Smooth muscle cell (in vitro differentiated cells): ENCODE data around the gene HSPB6. TPM values are rescaled to one million over a fixed set of nuclear protein-coding genes. Genes with fewer than 3 reads are reported as not detected.

Experiments used
- DNase-seq: peaks from one replicate; lab custom pipeline; 2025; ENCODE audit not compliant: unreplicated experiment; lab: John Stamatoyannopoulos, UW
- H2AFZ ChIP-seq: fragments of 200-600 bp; sonication (generic); 2 replicates; pipeline ENCODE4 v1.6.0; 2016; ENCODE audit warnings: antibody characterized with exemption, low read depth, mild to moderate bottlenecking
- H3F3A ChIP-seq: fragments of 200-600 bp; sonication (generic); 2 replicates; pipeline ENCODE4 v1.6.0; 2017; ENCODE audit warnings: antibody characterized with exemption, low read depth
- H3K27ac ChIP-seq: fragments of 200-600 bp; sonication (generic); 2 replicates; pipeline ENCODE4 v1.5.1; 2016; ENCODE audit warnings: low read depth, mild to moderate bottlenecking
- H3K27me3 ChIP-seq: fragments of 200-600 bp; sonication (generic); 2 replicates; pipeline ENCODE4 v1.6.1; 2016; ENCODE audit warnings: low read depth, mild to moderate bottlenecking
- H3K36me3 ChIP-seq: fragments of 200-600 bp; sonication (generic); 2 replicates; pipeline ENCODE4 v1.5.1; 2016; ENCODE audit warnings: low read depth
- H3K4me1 ChIP-seq: fragments of 200-600 bp; sonication (generic); 2 replicates; pipeline ENCODE4 v1.5.1; 2016; ENCODE audit warnings: low read depth
- H3K4me2 ChIP-seq: fragments of 200-600 bp; sonication (generic); 2 replicates; pipeline ENCODE4 v1.6.0; 2016; ENCODE audit warnings: mild to moderate bottlenecking
- H3K4me3 ChIP-seq: fragments of 200-600 bp; sonication (generic); 2 replicates; pipeline ENCODE4 v1.5.1; 2016; ENCODE audit warnings: mild to moderate bottlenecking
- H3K79me2 ChIP-seq: fragments of 200-600 bp; sonication (generic); 2 replicates; pipeline ENCODE4 v1.6.0; 2016; ENCODE audit warnings: low read depth, mild to moderate bottlenecking
- H3K9ac ChIP-seq: fragments of 200-600 bp; sonication (generic); 2 replicates; pipeline ENCODE4 v1.6.0; 2016; ENCODE audit warnings: low read depth
- H3K9me3 ChIP-seq: fragments of 200-600 bp; sonication (generic); replicated peaks from 2 replicates; pipeline ENCODE4 v1.5.1; 2016; ENCODE audit warnings: low read depth
- H4K20me1 ChIP-seq: fragments of 200-600 bp; sonication (generic); 2 replicates; pipeline ENCODE4 v1.6.0; 2016; ENCODE audit warnings: low read depth
- CTCF ChIP-seq: fragments of 200-600 bp; sonication (generic); IDR thresholded peaks from 2 replicates; pipeline ENCODE4 v1.5.1; 2017; ENCODE audit warnings: borderline replicate concordance, mild to moderate bottlenecking, antibody characterized with exemption; ENCODE audit not compliant: insufficient read depth, poor library complexity, severe bottlenecking
- WGBS: methylation state at CpG from one replicate; pipeline ENCODE4 v1.1.7; 2016; ENCODE audit warnings: low lambda C conversion rate; 5-methylcytosine and 5-hydroxymethylcytosine counted together
- polyA plus RNA-seq: library from polyadenylated mRNA; unstranded; fragments of >200 nt; fragmentation: Nextera tagmentation; extraction: Ambion mirVana; gene quantifications from 2 replicates; pipeline ENCODE4 v1.2.1, GENCODE V29; 2016
- total RNA-seq: library from RNA; depleted of rRNA; stranded (reverse); fragments of >200 nt; gene quantifications from 2 replicates; pipeline ENCODE4 v1.2.3, GENCODE V29; 2014

Gene HSPB6
- total and polyA plus RNA-seq, 2 experiments from 2014 or later, result 19.1 to 254 TPM

DNA sequence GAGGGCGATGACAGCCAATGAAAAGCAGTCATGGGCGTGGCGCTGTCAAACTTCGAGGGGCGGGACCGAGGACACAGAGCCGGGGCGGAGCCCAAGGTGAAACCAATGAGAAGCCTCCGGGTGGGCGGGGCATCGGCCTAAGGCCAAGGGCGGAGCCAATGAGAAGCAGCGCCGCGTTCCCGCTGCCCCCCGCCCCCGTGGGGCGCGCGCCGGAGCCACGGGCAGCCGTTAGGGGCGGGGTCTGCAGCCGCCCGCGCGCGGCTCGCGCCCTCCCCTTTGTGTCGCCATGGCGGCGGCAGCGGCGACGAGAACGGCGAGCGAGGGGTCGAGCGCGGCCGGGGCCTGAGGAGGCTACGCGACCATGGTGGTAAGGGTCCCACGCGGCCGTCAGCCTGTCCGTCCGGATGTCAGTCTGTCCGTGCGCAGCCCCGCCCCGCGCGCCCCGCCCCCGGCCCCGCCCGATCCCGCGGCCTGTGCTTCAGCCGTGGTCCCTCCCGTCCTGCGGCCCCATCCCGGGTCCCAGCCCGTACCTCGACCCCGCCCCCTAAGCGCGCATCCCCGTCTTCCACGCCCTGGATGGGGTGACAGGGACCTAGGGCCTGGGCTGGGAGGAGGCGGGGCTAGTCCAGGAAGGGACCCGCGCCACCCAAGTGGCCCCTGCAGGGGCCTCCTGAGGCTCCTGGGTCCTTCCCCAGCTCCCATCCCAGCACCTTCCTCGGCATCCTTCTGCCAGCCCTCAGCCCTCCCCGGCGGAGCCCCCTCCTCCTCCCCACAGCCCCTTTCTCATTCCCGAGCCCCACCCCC lies 18.7 kb upstream of the HSPB6 start, which contains the start of gene ARHGAP33:
TSS of gene ARHGAP33 (plus strand) at position 267 of the 804 bp plus-strand sequence. CDS start at position 362, 95 bp downstream.
- Histone ChIP-seq H3K27ac (no peak within 1 kb of the TSS), H2AFZ (no peak within 1 kb of the TSS), H4K20me1 (no peaks in the 10 kb centered on the region), H3K9ac (peak within 1 kb of the TSS; percentile 51), H3K27me3 (no peaks in the 10 kb centered on the region), H3K36me3 (no peaks in the 10 kb centered on the region), H3K9me3 (no peaks in the 10 kb centered on the region), H3K79me2 (no peaks in the 10 kb centered on the region), H3K4me1 (peaks cover 6% of the 10 kb centered on the region), H3K4me3 (peak within 1 kb of the TSS; percentile 83), H3K4me2 (peak within 1 kb of the TSS; percentile 90), H3F3A (no peaks in the 10 kb centered on the region)
- no peak for TF ChIP-seq CTCF
- WGBS, result 2% methylated on average over 40 of the region's 82 CpGs
- peak; percentile 93 for DNase-seq

- Histone ChIP-seq H3K36me3 (no peaks in the 10 kb centered on the region), H3K27me3 (no peaks in the 10 kb centered on the region), H4K20me1 (no peaks in the 10 kb centered on the region), H3K4me1 (peaks cover 6% of the 10 kb centered on the region), H3K4me3 (peak overlapping the region; percentile 83), H3K9ac (no peak overlapping the region), H3F3A (no peaks in the 10 kb centered on the region), H3K9me3 (no peaks in the 10 kb centered on the region), H3K79me2 (no peaks in the 10 kb centered on the region), H3K27ac (no peak overlapping the region), H2AFZ (no peak overlapping the region), H3K4me2 (peak overlapping the region; percentile 90)
- no peak for DNase-seq
- 33% methylated on average over 9 of the region's 9 CpGs for WGBS
- no peak for TF ChIP-seq CTCF
These were observed 18.1 kb upstream of the HSPB6 start for GRCh38 chr19:35775046-35775297.

- H3K27ac ChIP-seq, result no peak overlapping the region
- peak overlapping the region; percentile 83 for H3K4me3 ChIP-seq
- no peaks in the 10 kb centered on the region for H3F3A ChIP-seq
- no peaks in the 10 kb centered on the region for H3K79me2 ChIP-seq
- no peak overlapping the region for H3K9ac ChIP-seq
- H4K20me1 ChIP-seq, result no peaks in the 10 kb centered on the region
- no peak overlapping the region for H2AFZ ChIP-seq
- peak overlapping the region; percentile 90 for H3K4me2 ChIP-seq
- 66% methylated on average over 16 of the region's 16 CpGs for WGBS
- no peaks in the 10 kb centered on the region for H3K27me3 ChIP-seq
- no peaks in the 10 kb centered on the region for H3K9me3 ChIP-seq
- H3K36me3 ChIP-seq, result no peaks in the 10 kb centered on the region
- no peak for TF ChIP-seq CTCF
- DNase-seq, result no peak
- H3K4me1 ChIP-seq, result peaks cover 6% of the 10 kb centered on the region
These were observed 17.6 kb upstream of the HSPB6 start for GRCh38 chr19:35774274-35775045.
